Stimulated activated CD4-positive, alpha-beta T cell treated with anti-CD3 and anti-CD28 coated beads, Interleukin-15, amount 100 ng/mL, for 24 hours (primary cell): Measurements from ENCODE around the gene GGT7.
"Not testable (repeated sequence)": the region's sequence is repeated elsewhere in the genome, so short reads cannot be mapped to it uniquely, and the experiment has no call there.

Experiments
- DNase-seq: peaks from one replicate; pipeline ENCODE4 v3.0.0-alpha.2; 2020

GGT7 gene

DNA sequence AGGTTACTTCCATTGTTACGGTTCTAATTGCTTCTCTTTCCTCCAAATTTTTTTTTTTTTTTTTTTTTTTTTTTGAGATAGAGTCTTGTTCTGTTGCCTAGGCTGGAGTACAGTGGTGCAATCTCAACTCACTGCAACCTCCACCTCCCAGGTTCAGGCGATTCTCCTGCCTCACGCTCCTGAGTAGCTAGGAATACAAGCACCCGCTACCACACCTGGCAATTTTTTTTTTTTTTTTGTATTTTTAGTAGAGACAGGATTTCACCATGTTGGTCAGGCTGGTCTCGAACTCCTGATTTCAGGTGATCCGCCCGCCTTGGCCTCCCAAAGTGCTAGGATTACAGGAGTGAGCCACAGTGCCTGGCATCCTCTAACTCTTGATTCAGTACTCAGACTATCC, 8.3 kb upstream of the GGT7 start:
- not testable (repeated sequence) for DNase-seq

DNA sequence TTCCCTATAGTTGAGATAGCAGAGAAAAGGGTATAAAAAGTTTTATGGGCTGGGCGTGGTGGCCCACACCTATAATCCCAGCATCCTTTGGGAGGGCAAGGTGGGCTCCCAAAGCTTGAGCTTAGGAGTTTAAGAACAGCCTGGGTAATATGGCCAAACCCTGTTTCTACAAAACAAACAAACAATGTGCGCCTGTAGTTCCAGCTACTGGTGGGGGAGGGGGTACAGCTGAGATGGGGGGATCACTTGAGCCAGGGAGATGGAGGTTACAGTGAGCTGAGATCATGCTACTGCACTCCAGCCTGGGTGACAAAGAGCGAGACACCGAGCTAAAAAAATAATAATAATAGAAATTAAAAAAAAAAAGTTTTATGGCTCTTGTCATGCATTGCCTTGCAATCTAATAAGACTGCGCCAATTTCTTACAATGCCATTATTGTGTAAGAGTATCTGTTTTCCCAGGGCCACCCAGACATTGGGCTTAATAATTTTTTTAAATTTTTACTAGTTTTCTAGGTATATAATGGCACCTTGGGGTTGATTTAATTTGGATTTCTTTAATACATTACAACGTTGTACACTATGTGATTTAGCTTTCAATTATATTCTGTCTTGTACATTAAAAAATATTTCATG, 7.7 kb upstream of the GGT7 start:
- DNase-seq = no peak

DNA sequence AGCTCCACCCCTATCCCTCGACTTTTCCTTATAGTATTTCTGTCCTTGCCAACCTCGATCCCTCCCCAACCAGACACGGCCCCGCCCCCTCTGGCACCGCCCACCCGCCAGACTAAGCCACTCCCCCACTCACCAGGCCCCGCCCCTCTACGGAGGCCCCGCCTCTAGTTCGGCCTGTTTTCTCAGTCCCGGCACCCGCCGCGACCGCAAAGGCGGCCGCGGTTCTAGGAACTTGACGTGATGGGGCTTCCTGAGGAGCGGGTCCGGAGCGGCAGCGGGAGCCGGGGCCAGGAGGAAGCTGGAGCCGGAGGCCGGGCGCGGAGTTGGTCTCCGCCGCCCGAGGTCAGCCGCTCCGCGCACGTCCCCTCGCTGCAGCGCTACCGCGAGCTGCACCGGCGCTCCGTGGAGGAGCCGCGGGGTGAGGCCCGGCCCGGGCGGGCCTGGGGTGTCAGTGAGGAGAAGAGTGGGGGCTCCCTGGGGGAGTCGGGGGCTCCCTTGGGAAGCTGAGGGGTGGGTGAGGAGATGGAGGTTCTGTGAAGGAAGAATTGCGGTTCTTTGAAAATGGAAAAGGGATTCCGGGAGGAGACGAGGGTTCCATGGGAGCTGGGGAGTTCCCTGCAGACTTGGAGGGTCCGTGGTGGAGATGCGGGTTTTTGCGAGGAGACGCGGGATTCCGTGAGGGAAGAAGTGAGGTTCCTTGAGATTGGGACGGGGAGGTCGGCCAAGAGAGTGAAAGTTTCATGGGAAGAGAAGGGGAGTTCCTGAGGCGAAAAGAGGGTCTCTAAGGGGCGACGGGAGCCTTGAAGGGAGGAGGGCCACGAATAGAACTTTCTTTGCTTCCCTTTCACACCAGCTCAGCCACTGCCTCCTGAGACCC, 4.0 kb upstream of the GGT7 start, which contains the start of gene ACSS2:
ACSS2 (plus strand) TSS at position 207 of the 877 bp plus-strand sequence; CDS start at position 241, 34 bp downstream.
- peak; percentile 98 for DNase-seq

DNA sequence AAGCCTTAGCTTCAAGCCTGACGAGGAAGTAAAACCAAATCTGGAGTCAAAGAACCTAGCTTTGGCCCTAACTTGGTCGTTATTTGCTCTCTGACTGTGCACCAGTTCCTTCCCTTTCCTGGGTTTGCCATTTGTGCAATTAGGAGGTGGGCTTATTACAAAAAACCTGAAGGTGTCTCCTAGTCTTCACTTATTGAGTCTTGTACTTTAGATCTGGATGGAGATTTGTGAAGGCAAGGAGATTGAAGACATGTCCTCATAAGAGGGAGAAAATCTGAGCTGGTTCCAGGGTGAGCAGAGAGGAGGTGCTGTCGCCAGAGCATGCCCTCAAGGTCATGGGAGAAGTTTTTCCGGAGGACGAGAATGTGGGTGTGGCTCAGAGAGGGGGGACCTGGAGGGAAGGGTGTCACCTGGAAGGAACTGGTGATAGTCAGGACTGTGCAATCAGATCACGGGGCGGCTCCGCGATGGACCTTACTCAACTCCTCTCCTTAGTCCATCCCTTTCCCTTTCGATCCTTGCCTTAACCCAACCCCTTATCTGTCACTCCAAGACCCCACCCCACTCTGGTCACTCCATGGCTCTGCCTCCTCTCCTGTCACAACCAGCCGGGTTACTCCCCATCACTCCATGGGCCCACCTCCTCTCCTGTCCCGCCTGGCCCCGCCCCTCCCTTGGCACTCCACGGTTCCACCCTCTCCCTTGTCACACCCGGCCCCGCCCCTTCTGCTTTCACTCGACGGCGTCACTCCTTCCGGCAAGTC, 3.2 kb upstream of the GGT7 start:
- DNase-seq = no peak

DNA sequence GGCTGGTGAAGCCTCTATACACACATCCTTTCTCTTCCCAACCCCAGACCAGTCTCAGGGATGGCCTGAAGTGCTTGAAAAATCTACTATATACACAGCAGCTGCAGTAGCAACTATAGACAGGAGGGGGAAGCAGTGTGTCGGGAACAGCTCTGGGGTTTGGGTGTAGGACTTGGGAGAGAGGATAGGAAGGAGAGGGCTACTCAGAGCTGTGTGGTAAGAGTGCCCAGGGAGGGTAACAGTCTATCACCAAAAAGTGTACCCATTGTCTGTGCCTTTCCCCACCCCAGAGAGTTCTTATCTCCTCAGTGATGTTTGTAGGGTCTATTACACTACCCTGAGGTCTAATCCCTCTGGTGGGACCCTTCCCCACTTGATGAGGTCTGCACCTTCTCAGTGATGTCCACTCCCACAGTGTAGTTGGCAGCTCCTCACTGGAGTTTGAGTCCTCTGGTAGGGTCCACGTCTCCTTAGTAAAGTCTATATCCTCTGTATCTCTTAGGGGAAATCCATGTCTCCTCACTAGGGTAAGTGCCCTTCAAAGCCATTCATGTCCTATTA, 1.5 kb upstream of the GGT7 start:
- peak; percentile 73 for DNase-seq

DNA sequence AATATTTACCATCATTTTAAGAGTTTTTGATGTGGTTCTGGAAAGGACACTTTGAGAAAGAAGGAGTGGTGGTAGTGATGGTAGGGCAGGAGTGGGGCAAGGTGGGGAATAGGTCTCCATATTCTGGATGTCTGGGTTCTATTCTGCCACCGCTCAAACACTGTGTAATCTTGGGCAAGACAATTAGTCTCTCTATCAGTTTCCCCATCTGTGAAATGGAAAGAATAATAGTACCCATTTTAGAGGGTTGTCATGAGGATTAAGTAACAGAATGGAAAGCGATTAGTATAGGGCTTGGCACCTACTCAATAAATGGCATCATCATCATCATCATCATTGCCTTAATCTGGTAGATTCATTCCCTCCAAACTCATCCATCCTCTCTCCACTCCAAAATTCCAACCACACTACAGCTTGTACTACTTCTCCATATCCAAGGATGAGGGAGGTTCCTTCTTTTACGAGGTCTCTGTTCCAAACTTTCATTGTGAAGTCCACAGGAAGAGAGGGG, 982 bp upstream of the GGT7 start:
- DNase-seq = no peak

DNA sequence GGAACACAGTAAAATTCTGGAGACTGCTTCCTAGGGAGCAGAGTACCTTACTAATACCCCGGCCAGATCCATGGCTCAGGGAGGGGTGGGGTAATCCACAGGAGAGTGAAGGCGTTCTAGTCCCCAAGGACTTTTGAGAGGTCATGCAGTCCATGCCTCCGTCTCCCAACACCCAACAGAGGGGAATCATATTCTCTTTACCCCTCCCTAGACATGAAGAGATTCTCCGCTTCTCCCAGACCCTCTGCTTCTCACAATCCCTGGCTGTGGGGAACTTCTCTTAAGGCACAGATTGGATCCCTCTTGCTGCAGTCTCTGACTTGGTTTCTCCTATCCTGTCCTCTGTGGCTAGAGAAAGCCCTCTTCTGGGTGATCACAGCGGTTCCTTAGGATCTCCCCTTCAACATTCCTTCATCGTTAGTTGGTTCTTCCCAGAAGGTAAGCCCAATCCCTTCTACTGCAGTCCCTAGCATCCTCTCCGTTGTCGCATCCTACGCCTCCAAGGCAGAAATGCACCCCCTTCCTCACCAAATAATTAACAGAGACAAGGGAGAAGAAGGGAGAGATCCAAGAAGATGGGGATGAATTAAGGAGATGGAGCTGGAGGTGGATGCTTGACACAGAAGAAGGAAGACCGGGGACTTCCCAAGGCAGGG, 562 bp downstream of the GGT7 start:
- DNase-seq = no peak

DNA sequence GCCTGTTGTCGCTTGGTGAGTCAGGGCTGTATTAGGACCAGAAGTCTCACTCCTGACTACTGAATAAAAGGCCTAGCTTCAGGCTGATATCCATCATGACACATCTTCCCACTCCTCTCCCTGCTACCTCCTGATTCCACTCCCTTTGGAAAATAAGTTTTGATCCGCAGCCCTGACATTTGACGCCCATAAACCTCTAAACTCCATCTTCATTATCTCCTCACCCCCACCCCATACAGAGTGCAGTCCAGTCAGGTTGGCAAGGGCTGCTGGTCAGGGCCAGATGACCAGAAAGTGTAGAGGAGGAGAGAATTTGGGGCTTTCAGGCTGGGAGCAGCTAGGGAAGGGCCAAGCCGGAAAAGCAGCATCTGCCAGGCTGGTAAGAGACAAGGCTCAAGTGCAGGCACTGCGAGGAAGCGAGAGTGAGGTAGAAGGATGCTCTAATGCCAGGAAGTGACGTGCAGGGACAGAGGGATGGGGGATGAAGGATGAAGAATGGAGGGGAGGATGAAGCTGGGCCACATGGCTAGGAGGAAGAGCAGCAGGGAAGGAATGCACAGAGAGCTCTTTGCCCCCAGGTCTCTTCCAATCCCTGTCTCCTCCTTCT, 1.2 kb downstream of the GGT7 start:
- no peak for DNase-seq

DNA sequence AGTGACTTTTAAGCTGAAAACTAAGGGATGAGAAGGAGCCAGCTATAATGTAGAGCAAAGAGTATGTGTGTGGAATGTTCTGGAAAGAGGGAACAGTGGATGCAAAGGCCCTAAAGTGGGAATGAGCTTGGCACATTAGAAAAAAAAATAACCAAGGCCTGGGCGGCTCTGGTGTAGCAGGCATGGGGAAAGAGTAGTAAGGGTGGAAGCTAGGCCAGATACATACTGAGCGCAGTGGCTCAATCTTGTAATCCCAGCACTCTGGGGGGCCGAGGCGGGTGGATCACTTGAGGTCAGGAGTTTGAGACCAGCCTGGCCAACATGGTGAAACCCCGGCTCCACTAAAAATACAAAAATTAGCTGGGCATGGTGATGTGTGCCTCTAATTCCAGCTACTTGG, 8.4 kb downstream of the GGT7 start:
- no peak for DNase-seq

DNA sequence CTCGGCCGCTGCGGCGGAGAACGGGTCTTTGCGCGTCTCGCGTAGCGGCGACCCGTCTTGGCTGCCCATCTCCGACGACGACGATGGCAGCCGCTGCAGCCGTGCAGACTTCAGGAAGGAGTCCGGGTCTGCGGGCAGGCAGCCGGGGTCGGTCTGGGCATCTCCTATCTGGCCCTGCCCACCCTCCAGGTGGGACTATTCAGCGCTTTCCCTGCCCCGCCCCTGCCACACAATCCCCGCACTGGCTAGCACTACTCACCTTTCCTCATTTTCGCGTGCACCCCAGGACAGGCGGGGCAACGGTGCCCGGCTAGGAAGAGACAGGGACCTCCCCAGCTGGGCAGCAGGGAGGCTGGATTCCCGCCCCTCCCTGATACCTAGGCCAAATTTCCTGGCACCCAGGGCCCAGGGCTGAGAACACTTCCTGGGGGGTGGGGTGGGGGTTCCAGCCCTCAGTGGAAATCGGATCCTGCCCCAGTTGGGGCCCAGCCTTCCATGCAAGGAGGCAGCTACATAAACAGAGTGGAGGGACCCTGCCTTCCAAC, 9.2 kb downstream of the GGT7 start:
- DNase-seq = no peak

DNA sequence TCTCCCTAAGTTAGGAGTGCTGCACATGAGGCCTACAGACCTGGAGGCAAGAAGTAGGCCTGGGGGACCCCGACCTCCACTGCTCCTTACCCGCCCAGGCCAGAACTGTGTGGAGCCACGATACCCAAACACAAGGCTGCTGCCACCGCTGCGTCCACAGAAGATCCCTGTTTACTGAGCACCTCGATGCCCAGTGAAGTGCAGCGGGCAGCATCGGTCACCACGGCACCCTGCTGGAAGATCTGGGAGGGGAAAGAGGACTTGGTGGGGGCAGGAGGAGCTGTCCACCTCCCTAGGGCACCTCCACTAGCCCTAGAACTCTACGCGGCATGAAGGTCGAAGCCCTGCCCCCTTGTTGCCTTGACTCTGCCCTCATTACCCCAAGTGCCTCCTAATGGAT, 9.9 kb downstream of the GGT7 start:
- DNase-seq = no peak

DNA sequence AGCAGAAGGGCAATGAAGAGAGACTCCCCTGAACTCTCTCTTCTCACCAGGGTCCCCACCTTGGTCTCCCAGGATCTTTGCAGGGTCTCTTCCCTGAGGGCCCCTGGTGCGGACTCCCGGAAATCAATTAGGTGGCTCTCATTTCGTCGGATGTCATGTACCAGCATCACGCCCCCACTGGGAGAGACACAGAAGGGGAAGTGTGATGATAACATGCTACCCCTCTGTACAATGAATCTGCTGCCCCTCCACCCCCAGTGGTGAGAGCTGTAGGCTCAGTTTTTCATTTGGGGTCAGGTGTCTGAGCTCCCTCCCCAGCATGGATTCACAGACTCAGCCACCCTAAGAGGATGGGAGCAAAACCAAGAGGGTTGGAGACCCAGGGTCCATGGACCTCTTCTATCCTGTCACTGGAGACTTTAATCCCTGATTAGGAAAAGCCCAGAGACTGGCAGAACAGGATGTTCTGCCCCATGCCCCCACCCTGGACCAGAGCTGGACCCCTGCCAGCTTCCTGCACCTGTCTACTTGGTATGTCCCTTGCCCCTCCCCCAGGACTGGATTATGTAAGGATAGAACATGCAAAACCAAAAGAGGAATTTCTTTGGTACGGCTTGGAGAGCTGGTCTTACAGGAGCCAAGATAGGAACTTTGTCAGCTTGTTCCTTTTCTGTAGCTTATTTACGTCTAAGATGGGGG, 11.1 kb downstream of the GGT7 start:
- DNase-seq = no peak

DNA sequence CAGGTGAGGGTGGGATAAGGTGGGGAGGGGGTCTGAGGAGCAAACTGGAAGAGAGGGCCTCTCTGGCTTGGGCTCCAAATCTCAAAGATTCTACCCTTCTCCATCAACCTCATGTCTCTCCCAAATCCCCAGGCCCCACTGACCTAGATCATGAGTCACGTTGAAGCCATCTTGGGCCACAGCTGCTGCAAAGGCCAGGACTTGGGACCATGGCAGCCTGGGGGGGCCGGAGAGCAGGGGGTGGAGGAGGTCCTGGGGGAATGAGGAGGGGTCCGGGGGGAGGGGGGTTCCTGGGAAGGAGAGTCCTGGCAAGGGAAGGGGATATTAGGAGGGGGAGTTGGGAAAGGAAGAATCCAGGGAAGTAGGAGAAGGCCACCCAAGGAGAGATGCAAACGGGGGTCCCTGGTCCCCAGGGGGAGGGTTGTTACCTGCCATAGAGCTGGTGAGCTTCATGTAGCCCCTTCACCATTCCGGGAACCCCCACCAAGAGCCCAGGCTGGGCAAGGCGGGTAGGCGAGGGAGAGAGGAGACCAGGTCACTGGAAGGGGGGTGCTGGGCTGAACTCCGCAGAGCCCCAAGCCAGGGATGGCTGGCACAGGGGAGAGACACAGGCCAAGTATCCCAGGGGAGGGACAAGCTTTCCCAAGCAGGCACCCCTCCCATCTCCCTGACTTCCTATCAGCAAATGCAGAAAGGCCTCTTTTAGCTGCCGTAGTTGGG, 12.7 kb downstream of the GGT7 start:
- no peak for DNase-seq

DNA sequence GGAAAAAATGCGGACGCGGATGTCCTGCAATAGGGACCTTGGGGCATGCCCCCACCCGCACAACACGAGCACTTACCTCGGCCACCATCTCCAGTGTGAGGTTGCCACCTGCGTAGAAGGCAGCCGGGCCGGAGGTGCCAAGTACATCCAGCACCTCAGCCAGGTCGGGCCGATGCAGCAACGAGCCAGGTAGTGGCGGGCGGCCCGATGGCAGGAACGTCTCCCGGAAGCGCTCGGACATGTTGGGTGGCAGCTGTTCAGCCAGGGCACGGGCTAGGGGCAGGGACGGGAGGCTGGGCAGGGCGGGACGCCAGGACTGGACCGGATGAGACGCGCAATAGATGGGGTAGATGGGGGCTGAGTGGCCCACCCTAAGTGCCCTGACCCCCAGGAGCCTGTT, 13.3 kb downstream of the GGT7 start:
- no peak for DNase-seq

DNA sequence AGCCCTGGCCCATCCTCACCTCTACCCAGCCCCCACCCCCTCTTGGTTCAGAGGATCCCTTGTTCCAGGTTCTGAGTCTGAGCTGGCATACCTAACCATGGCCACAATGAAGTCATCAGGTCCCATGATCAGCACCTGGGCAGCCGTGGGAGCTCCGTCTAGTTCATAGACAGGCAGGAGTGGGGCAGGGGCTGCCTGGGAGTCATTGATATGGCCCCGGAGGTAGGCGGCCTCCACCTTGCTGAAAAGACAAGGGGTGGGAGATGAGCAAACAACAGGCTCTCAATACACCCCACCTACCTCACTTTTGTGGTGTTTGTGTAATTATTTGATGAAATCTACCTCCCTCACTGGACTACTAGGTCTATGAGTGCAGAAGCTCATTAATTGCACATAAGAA, 20.4 kb downstream of the GGT7 start:
- DNase-seq = no peak

DNA sequence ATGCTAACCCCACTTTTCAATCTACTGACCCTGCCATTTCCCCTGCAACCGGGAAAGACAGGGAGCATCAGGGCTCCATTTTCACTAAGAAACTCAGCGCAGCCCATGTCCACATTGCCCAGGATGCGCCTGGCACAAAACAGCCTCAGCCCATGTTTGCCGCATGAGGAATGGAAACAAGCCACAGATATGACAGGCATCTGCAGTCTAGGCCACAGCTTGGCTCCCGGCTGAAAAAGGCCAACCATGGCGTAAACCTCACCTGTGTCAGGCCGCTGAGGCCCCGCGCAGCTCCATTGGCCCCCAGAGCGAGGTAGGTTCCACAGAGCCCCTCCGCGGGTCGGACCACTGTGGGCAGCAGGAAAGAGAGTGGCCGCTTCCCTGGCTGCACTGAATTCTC, 21.7 kb downstream of the GGT7 start:
- DNase-seq = no peak

DNA sequence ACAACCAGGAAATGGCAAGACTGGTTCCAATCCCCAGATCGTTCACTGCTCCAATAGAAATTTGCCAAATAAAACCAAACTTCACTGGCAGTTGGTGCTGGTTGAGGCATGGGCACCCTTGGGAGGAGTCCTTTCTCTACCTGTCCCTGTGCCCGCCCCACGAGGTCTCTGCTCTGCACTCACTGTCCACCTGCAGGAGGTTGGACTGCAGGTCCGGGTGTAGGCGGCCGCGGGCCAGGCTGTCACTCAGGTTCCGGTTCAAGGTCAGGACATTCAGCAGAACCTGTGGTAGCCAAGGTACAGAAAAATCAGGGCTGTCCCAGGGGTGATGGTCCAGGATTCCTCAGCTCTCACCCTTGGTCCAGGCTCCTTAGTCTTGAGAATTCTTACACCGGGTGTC, 22.9 kb downstream of the GGT7 start:
- no peak for DNase-seq

DNA sequence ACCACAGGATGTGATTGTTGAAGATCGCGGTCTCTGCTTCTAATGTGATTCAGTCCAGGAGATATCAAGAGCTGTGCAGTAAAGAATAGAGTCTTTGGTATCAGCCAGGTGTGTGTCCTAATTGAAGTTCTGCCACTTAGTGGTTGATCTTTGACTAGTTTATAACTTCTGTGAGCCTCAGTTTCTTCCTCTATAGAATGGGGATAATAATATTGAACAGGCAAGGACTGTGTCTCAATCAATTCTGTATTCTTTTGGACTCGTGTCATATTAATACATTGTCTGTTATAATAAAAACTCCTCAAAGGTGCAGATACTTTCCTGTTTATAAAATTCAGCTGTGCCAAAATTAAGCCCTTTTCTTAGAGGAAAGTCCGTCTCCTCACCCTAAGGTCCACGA, 24.1 kb downstream of the GGT7 start:
- DNase-seq = no peak

DNA sequence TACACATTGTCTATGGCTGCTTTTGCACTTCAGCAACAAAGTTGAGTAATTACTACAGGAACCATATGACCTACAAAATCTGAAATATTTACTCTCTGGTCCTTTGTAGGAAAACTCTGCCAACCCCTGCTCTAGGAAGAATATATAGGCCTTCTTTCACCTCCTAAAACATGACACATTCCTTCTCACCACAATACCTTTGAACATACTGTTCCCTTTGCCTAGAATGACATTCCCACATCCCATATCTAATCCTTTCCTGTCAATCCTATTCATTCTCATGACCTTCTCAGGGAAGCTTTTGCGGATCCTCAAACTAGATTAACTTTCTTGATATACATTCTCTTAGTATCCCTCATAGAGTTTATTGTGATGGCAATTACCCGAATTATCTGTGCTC, 29.2 kb downstream of the GGT7 start:
- no peak for DNase-seq

DNA sequence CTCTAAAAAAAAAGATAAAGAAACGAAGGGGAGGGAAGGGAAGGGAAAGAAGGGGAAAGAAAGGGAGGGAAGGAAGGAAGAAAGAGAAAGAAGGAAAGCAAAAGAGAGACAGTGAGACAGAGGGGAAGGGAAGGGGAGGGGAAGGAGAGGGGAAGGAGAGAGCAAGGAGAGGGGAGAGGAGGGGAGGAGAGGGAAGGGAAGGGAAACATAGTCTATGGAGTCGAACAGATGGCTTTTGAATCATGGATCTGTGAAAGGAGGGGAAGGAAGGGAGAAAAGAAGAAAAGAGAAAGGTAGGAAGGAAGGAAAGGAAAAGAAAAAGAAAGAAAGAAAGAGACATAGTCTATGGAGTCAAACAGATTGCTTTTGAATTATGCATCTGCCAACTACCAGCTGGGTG, 30.5 kb downstream of the GGT7 start:
- no peak for DNase-seq
